Endothelial cell (in vitro differentiated cells): ENCODE results near the gene RAPGEF1. TPM values are rescaled to one million over a fixed set of nuclear protein-coding genes. Genes with fewer than 3 reads are reported as not detected.

Source experiments
- DNase-seq: peaks from one replicate; pipeline ENCODE4 v3.0.0; 2021; ENCODE audit warnings: low spot score
- H3K27ac Mint-ChIP-seq: one replicate; pipeline ENCODE4 v1.8.0; 2021; ENCODE audit warnings: mixed read lengths, inconsistent platforms; ENCODE audit not compliant: unreplicated experiment
- H3K27me3 Mint-ChIP-seq: one replicate; pipeline ENCODE4 v1.8.0; 2021; ENCODE audit warnings: mild to moderate bottlenecking, moderate library complexity, mixed read lengths, inconsistent platforms; ENCODE audit not compliant: unreplicated experiment
- H3K36me3 Mint-ChIP-seq: one replicate; pipeline ENCODE4 v1.8.0; 2021; ENCODE audit warnings: mild to moderate bottlenecking, low read depth, mixed read lengths, inconsistent platforms; ENCODE audit not compliant: unreplicated experiment
- H3K4me1 Mint-ChIP-seq: one replicate; pipeline ENCODE4 v1.8.0; 2021; ENCODE audit warnings: mild to moderate bottlenecking, mixed read lengths, inconsistent platforms; ENCODE audit not compliant: unreplicated experiment
- H3K4me3 Mint-ChIP-seq: one replicate; pipeline ENCODE4 v1.8.0; 2021; ENCODE audit warnings: mild to moderate bottlenecking, mixed read lengths, inconsistent platforms; ENCODE audit not compliant: unreplicated experiment
- H3K9me3 Mint-ChIP-seq: one replicate; pipeline ENCODE4 v1.8.0; 2021; ENCODE audit warnings: mixed read lengths, inconsistent platforms; ENCODE audit not compliant: unreplicated experiment
- CTCF ChIP-seq: fragments of 200-600 bp; sonication (generic); IDR thresholded peaks from one replicate; pipeline ENCODE4 v1.5.0; 2021; ENCODE audit warnings: antibody characterized with exemption; ENCODE audit not compliant: unreplicated experiment
- total RNA-seq: library from RNA; stranded (reverse); fragmentation: NEBNext Ultra II Directional; extraction: Animal tissue kit (Norgen Biotek cat#: 25700); gene quantifications from one replicate; pipeline ENCODE4 v1.2.1, GENCODE V29; 2021; ENCODE audit not compliant: unreplicated experiment

RAPGEF1 gene
- total RNA-seq, 1 donor from 2014 or later, result 226 TPM

- peaks cover 11% of the 10 kb centered on the region for H3K4me1 Mint-ChIP-seq
- H3K27ac Mint-ChIP-seq, result peak within 1 kb of the TSS; percentile 58
- peaks cover 38% of the 10 kb centered on the region for H3K27me3 Mint-ChIP-seq
- H3K36me3 Mint-ChIP-seq, result peaks cover 29% of the 10 kb centered on the region
- H3K4me3 Mint-ChIP-seq, result peak within 1 kb of the TSS; percentile 69
- TF ChIP-seq CTCF, result no peak
- H3K9me3 Mint-ChIP-seq, result peaks cover 15% of the 10 kb centered on the region
- no peak for DNase-seq
These were observed 194.7 kb downstream of the RAPGEF1 start, which contains the start of gene PRRT1B for GRCh38 chr9:131545003-131545785. TSS of gene PRRT1B (plus strand) at chr9:131545523. CDS start at chr9:131545616, 93 bp downstream.

GRCh38 chr9:131543141-131543540, 196.7 kb downstream of the RAPGEF1 start:
- DNase-seq, result no peak
- no peak for TF ChIP-seq CTCF
- Mint-ChIP-seq H3K27me3 (peaks cover 29% of the 10 kb centered on the region), H3K27ac (no peak overlapping the region), H3K4me1 (peaks cover 9% of the 10 kb centered on the region), H3K36me3 (peaks cover 16% of the 10 kb centered on the region), H3K9me3 (peaks cover 8% of the 10 kb centered on the region), H3K4me3 (no peak overlapping the region)

- H3K4me3 Mint-ChIP-seq, result no peak overlapping the region
- H3K36me3 Mint-ChIP-seq, result peaks cover 11% of the 10 kb centered on the region
- peaks cover 7% of the 10 kb centered on the region for H3K27me3 Mint-ChIP-seq
- no peaks in the 10 kb centered on the region for H3K4me1 Mint-ChIP-seq
- peaks cover 7% of the 10 kb centered on the region for H3K9me3 Mint-ChIP-seq
- DNase-seq, result no peak
- no peak for TF ChIP-seq CTCF
- H3K27ac Mint-ChIP-seq, result no peak overlapping the region
These were observed 200.5 kb downstream of the RAPGEF1 start for GRCh38 chr9:131539223-131539923.

GRCh38 chr9:131537946-131538345, 201.9 kb downstream of the RAPGEF1 start:
- DNase-seq, result no peak
- Mint-ChIP-seq H3K36me3 (peaks cover 7% of the 10 kb centered on the region), H3K4me3 (no peak overlapping the region), H3K4me1 (no peaks in the 10 kb centered on the region), H3K9me3 (no peaks in the 10 kb centered on the region), H3K27me3 (peaks cover 1% of the 10 kb centered on the region), H3K27ac (no peak overlapping the region)
- TF ChIP-seq CTCF, result no peak
